GM18498 (cell line): ENCODE results near the gene SSH2.
"Not testable (repeated sequence)": the region's sequence is repeated elsewhere in the genome, so short reads cannot be mapped to it uniquely, and the experiment has no call there.

Experiments used
- ATAC-seq: cut with Tn5 transposase; IDR thresholded peaks from one replicate; pipeline ENCODE4 v1.9.1; 2021; ENCODE audit warnings: mild to moderate bottlenecking, moderate library complexity; ENCODE audit not compliant: unreplicated experiment

Gene SSH2

DNA sequence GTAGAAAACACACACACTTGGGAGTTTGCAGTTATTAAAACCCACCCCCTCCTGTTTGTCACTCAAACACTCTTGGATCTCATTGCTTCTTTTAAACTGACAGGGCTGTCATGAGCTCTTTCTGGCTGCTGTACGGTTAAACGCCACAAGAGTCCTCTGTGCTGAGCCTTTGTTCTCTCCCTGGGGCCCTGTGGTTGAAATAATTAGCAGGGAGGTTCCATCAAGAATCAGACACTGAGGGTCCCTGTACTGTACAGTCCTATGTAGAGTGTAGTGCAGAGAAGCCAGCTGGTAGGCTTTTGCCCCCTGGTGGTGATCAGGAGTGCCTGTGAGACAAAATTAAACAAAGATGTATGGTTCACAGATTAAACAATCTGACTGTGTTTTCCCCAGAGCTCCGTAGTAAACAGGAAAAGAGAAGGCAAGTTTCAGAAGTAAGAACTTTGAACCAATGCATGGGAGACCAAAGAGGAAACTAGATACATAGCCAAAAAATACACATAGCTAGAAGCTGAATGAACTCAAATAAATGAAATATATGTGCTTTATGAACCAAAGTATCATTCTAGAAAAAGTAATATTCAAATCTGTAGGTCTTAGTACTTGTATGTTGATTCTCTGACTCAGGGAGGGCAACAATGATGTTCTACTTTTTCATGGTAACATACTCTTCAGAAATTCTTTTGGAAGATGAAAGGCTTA is 1.4 kb upstream of the SSH2 start:
- peak; percentile 62 for ATAC-seq

DNA sequence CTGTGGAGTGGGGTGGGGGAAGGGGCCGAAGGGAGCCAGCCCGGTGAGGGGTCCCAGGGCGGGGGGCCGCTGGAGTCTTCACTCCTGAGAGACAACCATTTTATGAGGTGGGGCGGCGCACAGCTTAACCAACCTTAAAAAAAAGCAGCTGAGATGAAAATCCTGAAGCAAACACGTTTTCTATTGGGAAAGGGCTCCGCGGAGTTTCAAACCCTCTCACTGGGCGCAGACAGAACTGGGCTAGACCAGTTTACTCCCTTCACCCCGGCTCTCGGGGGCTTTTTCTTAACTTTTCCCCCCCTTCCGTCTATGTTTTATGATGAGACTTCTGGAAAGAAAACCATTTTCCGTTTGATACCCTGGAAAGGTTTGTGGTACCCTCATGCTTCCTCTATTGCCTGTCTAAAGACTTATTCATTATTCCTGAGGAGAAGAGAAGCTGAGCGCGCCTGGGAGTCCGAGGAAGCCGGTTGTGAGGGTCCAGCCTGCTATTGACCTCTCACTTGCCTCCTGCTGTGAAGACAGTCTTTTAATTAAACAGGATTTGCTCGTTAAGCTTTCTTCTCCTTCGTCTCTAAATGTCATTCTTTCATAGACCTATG is 482 bp upstream of the SSH2 start:
- ATAC-seq, result no peak

DNA sequence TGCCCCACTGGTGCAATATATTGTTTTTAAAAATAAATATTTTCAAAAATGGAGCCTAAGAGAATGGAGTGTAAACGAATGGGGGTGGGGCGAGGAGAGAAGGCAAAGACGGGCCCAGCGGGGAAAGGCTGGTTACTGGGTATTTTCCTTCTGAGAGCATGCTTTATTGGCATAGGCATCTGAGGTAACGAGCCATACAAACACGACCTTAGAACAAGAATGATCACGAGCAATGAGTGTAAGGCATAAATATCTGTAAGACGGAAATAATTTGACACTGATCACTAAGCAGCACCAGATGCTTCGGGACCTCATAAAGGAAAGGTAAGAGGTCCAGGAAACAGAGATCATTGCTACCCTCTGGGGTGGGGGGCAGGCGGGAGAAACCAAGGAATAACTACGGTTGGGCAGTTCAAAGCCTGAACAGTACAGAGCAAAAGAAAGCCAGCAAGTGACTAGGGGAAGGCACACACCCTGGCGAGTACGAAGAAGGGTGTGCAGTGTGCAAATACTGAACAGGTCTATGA is 959 bp downstream of the SSH2 start:
- ATAC-seq, result no peak

GRCh38 chr17:29927546-29927945 is 2.5 kb downstream of the SSH2 start:
- ATAC-seq, result no peak

- ATAC-seq, result no peak
These were observed 5.2 kb downstream of the SSH2 start for GRCh38 chr17:29924786-29925185.

GRCh38 chr17:29918922-29919856 is 10.8 kb downstream of the SSH2 start:
- ATAC-seq, result no peak

DNA sequence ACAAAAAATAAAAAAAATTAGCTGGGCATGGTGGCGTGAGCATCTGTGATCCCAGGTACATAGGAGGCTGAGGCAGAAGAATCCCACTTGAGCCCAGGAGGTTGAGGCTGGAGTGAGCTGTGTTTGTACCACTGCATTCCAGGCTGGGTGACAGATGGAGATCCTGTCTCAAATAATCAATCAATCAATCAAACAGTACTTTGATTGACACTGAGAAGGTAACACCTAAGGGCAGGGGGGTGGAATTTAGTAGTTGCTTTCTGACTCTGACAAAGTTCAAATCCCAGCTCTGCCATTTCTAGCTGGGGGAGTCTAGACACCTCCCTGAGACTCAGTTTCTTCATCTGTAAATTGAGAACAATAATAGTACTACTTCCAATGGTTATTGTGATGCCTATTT is 12.0 kb downstream of the SSH2 start:
- ATAC-seq, result no peak

DNA sequence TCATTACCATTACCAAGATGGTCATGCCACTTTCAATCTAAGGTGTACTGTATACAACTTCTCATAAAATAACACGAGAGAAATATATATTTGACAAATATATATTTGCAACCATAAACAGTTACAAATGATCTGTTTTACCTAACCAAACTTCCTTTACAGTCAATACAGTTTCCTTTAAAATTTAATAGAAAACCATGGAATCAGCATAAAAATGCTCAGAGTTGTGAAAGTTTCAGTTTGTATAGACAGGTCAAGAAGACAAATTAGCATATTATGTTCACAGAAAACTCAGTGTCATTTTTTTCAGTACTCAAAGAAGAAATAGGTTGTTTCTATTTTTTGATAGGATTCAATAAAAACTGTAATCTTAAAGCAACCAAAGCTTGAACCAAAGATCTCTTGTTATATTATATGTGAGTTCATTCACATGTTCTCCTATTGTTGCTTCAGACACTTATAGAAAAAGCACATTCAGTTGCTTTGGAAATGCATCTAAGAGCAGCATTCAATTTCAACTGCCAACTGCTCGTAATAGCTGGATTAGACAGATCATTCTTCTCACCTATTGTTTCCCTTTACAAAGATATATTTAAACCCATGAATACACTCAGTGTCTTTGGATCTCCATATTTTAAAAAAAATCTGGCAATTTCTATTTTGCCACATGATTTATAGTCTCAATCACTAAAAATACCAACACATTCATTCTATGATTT is 15.1 kb downstream of the SSH2 start:
- no peak for ATAC-seq

GRCh38 chr17:29911641-29912177 is 18.3 kb downstream of the SSH2 start:
- ATAC-seq, result no peak

DNA sequence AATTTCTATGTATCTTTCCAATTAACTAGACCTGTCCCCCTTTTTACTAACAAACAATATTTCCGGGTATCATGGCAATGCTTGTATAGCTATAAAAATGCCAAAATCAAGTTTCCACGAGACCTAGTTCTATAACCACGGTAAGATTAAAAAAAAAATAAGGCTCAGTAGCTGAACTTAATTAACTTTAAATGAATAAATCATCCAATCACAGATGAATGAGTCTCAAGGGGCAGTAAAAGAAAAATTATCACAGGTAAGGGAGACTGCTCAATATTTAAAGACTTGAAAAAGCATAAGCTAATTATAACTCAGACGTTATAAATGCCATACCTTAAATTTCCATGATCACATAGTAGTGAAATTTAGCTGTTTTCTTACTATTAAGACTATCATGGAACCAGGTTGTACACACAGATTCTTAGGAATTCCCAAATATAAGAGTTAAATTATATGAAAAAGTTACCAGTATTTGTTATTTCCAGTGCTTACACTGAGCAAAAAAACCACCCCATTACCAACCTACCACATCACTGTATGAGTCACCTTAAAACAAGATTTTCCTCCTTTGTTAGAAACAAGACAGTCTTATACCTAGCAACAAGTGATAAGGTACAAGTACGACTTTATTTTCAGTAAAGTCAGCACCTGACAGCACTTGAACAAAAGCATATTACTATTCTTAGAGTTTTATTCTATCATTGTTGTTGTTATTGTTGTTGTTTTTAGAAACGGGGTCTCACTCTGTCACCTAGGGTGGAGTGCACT is 20.6 kb downstream of the SSH2 start:
- ATAC-seq, result no peak

DNA sequence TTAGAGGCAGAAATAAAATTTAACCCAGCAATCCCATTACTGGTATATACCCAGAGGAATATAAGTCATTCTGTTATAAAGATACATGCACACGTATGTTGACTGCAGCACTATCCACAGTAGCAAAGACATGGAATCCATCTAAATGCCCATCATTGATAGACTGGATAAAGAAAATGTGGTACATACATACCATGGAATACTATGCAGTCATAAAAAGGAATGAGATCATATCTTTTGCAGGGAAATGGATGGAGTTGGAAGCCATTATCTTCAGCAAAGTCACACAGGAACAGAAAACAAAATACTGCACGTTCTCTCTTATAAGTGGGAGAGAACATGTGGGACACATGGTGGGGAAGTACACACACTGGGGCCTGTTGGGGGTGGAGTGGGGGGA is 23.1 kb downstream of the SSH2 start:
- ATAC-seq, result no peak

- no peak for ATAC-seq
These were observed 24.2 kb downstream of the SSH2 start for GRCh38 chr17:29905879-29906167.

- ATAC-seq, result no peak
These were observed 24.7 kb downstream of the SSH2 start for GRCh38 chr17:29905086-29905878.

DNA sequence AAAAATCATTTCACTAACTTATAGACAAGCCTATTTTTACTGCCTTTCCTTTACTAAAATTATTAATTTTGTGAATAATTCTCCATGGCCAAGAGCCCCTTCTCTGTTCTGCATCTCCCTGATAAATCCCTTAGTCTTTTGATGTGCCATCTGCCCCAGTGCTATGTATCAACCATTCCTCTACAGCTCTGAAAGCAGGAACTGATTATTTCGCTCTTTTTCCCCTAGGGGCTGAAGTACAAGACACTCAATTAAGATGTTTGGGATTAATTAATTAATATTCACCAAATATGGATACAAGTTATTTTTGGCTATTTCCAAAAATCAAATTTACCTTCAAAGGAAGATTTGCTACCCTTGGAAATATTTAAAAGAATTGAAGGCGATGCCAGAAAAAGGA is 26.6 kb downstream of the SSH2 start:
- ATAC-seq, result no peak

- not testable (repeated sequence) for ATAC-seq
These were observed 32.9 kb downstream of the SSH2 start for GRCh38 chr17:29897136-29897535.

- no peak for ATAC-seq
These were observed 37.8 kb downstream of the SSH2 start for GRCh38 chr17:29892201-29892600.

GRCh38 chr17:29891131-29891530 is 38.9 kb downstream of the SSH2 start:
- ATAC-seq, result no peak

- ATAC-seq, result no peak
These were observed 44.9 kb downstream of the SSH2 start for GRCh38 chr17:29885031-29885640.

GRCh38 chr17:29883497-29883896 is 46.5 kb downstream of the SSH2 start:
- ATAC-seq, result no peak
